ENCODE data around the gene RAB39A. TPM values are rescaled to one million over a fixed set of nuclear protein-coding genes. Genes with fewer than 3 reads are reported as not detected.

The RAB39A gene
- total and polyA plus RNA-seq, 10 of the 15 experiments (the other 5 are each of a cell fraction or from before 2014, with no cell fraction given): 0.10 to 9.2 (median 4.9) TPM

DNA sequence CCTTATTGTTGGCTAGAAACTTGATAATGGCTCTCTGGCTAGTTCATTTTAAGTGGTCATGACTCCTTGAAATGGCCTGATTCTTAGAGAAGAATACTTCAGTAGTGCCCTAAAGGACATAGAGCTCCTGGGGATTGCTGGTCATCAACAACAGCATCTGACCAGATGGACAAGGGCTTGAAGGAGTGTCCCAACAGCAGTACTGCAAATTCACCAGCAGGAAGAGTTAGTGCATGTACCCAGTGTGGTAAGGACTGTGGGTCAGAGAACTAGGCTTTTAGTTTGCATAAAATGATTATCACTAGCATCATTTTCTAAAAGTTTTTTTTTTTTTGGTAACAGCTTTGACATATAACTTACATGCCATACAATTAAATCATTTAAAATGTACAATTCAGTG is 41.0 kb downstream of the RAB39A start (continued):
- TF ChIP-seq, protein P1, sequence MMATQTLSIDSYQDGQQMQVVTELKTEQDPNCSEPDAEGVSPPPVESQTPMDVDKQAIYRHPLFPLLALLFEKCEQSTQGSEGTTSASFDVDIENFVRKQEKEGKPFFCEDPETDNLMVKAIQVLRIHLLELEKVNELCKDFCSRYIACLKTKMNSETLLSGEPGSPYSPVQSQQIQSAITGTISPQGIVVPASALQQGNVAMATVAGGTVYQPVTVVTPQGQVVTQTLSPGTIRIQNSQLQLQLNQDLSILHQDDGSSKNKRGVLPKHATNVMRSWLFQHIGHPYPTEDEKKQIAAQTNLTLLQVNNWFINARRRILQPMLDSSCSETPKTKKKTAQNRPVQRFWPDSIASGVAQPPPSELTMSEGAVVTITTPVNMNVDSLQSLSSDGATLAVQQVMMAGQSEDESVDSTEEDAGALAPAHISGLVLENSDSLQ (IDR thresholded peaks at IDR 0.05): no peak
- TF ChIP-seq ZNF24 (IDR thresholded peaks at IDR 0.05) (no peak), POLR2A (IDR thresholded peaks at IDR 0.05; ENCODE audit: low read depth, low read length) (no peak)

DNA sequence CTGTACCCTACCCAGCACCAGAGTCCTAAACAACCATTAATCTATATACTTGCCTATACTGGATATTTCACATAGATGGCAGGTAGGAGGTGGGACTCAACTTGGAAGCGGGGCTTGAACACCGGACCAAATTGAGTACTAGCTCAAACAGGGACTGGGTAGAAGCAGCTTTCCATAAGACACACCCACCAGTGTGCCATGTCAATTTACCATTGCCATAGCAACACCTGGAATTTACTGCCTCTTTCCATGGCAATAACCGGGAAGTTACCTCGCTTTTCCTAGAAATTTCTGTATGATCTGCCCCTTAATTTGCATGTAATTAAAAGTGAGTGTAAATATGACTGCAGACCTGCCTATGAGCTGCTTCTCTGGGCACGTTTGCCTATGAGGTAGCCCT is 41.8 kb downstream of the RAB39A start:
- CTCF ChIA-PET: interaction anchor here (1.4 to 1.7 kb wide), 2 partner anchors 19 to 53 kb away, joined by 3 to 5 read pairs; no protein-coding TSS in a partner anchor
- RAD21 ChIA-PET (ENCODE audit: unreplicated experiment): interaction anchor here (1.3 kb wide), 1 partner anchor 63 kb away, joined by 4 read pairs; no protein-coding TSS in a partner anchor
- Histone ChIP-seq H3K4me1 (ENCODE audit: control insufficient read depth, insufficient read depth, low read length) (no peaks in the 10 kb centered on the region), H3K4me3 (no peak overlapping the region), H3K79me2 (ENCODE audit: control insufficient read depth, insufficient read depth, low read length) (no peaks in the 10 kb centered on the region), H3K36me3 (ENCODE audit: control insufficient read depth in 2 of 2, insufficient read depth in 2 of 2, low read length in 1 of 2) (no peaks in the 10 kb centered on the region), H3K4me2 (ENCODE audit: control insufficient read depth, insufficient read depth) (no peak overlapping the region), H3K27me3 (replicated peaks in 1 of 2; ENCODE audit: control insufficient read depth in 2 of 2, insufficient read depth in 2 of 2, low read length in 1 of 2) (no peaks in the 10 kb centered on the region), H3K9me3 (replicated peaks; ENCODE audit: control insufficient read depth, insufficient read depth, low read length) (no peaks in the 10 kb centered on the region), H2AFZ (ENCODE audit: control insufficient read depth, low read depth, low read length) (no peak overlapping the region), H4K20me1 (ENCODE audit: control insufficient read depth, insufficient read depth) (no peaks in the 10 kb centered on the region), H3K27ac (ENCODE audit: control insufficient read depth, insufficient read depth) (no peak overlapping the region), H3K9ac (ENCODE audit: control insufficient read depth, insufficient read depth, low read length) (no peak overlapping the region)
- SMC1A ChIA-PET (ENCODE audit: uncharacterized antibody, unreplicated experiment): interaction anchor here (2.2 kb wide), 1 partner anchor 33 kb away, joined by 6 read pairs; no protein-coding TSS in a partner anchor
- in situ Hi-C loops (cut with MboI): no loop called here
- no peak for DNase-seq (ENCODE audit: low read depth, low spot score)
- ATAC-seq: no peak
- POLR2A ChIA-PET: no interaction called here
- intact Hi-C loops (cut with micrococcal nuclease; ENCODE audit: unreplicated experiment): no loop called here
- FAIRE-seq: no peak
- BruUV-seq (replicated peaks): no TSS peak
- 71% methylated on average over 5 of the region's 5 CpGs for WGBS (ENCODE audit: insufficient coverage, insufficient replicate concordance, low lambda C conversion rate, missing lambda C conversion rate)
- TF ChIP-seq, protein P2, sequence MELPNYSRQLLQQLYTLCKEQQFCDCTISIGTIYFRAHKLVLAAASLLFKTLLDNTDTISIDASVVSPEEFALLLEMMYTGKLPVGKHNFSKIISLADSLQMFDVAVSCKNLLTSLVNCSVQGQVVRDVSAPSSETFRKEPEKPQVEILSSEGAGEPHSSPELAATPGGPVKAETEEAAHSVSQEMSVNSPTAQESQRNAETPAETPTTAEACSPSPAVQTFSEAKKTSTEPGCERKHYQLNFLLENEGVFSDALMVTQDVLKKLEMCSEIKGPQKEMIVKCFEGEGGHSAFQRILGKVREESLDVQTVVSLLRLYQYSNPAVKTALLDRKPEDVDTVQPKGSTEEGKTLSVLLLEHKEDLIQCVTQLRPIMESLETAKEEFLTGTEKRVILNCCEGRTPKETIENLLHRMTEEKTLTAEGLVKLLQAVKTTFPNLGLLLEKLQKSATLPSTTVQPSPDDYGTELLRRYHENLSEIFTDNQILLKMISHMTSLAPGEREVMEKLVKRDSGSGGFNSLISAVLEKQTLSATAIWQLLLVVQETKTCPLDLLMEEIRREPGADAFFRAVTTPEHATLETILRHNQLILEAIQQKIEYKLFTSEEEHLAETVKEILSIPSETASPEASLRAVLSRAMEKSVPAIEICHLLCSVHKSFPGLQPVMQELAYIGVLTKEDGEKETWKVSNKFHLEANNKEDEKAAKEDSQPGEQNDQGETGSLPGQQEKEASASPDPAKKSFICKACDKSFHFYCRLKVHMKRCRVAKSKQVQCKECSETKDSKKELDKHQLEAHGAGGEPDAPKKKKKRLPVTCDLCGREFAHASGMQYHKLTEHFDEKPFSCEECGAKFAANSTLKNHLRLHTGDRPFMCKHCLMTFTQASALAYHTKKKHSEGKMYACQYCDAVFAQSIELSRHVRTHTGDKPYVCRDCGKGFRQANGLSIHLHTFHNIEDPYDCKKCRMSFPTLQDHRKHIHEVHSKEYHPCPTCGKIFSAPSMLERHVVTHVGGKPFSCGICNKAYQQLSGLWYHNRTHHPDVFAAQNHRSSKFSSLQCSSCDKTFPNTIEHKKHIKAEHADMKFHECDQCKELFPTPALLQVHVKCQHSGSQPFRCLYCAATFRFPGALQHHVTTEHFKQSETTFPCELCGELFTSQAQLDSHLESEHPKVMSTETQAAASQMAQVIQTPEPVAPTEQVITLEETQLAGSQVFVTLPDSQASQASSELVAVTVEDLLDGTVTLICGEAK (IDR thresholded peaks at IDR 0.05; ENCODE audit: borderline replicate concordance): no peak
- TF ChIP-seq ZBED1 (IDR thresholded peaks at IDR 0.05; ENCODE audit: borderline replicate concordance): no peak
- TF ChIP-seq, protein P3, sequence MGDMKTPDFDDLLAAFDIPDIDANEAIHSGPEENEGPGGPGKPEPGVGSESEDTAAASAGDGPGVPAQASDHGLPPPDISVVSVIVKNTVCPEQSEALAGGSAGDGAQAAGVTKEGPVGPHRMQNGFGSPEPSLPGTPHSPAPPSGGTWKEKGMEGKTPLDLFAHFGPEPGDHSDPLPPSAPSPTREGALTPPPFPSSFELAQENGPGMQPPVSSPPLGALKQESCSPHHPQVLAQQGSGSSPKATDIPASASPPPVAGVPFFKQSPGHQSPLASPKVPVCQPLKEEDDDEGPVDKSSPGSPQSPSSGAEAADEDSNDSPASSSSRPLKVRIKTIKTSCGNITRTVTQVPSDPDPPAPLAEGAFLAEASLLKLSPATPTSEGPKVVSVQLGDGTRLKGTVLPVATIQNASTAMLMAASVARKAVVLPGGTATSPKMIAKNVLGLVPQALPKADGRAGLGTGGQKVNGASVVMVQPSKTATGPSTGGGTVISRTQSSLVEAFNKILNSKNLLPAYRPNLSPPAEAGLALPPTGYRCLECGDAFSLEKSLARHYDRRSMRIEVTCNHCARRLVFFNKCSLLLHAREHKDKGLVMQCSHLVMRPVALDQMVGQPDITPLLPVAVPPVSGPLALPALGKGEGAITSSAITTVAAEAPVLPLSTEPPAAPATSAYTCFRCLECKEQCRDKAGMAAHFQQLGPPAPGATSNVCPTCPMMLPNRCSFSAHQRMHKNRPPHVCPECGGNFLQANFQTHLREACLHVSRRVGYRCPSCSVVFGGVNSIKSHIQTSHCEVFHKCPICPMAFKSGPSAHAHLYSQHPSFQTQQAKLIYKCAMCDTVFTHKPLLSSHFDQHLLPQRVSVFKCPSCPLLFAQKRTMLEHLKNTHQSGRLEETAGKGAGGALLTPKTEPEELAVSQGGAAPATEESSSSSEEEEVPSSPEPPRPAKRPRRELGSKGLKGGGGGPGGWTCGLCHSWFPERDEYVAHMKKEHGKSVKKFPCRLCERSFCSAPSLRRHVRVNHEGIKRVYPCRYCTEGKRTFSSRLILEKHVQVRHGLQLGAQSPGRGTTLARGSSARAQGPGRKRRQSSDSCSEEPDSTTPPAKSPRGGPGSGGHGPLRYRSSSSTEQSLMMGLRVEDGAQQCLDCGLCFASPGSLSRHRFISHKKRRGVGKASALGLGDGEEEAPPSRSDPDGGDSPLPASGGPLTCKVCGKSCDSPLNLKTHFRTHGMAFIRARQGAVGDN (IDR thresholded peaks at IDR 0.05): no peak
- TF ChIP-seq TBL1XR1 (IDR thresholded peaks at IDR 0.05; ENCODE audit: low read depth, low read length): no peak
- no peak for TF ChIP-seq NFXL1 (IDR thresholded peaks at IDR 0.05; ENCODE audit: borderline replicate concordance)
- TF ChIP-seq MXI1 (IDR thresholded peaks at IDR 0.05; ENCODE audit: low read depth, low read length): no peak
- no peak for TF ChIP-seq MEF2B (IDR thresholded peaks at IDR 0.05; ENCODE audit: partially characterized antibody, poor library complexity, severe bottlenecking)
- TF ChIP-seq, protein P4, sequence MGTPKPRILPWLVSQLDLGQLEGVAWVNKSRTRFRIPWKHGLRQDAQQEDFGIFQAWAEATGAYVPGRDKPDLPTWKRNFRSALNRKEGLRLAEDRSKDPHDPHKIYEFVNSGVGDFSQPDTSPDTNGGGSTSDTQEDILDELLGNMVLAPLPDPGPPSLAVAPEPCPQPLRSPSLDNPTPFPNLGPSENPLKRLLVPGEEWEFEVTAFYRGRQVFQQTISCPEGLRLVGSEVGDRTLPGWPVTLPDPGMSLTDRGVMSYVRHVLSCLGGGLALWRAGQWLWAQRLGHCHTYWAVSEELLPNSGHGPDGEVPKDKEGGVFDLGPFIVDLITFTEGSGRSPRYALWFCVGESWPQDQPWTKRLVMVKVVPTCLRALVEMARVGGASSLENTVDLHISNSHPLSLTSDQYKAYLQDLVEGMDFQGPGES (IDR thresholded peaks at IDR 0.05): no peak
- no peak for TF ChIP-seq RCOR1 (conservative IDR thresholded peaks at IDR 0.05; ENCODE audit: low read depth, low read length)
